PC-9 (cell line): ENCODE measurements around the gene ANKS6.

Source experiments
- CTCF ChIP-seq: fragments of 200-600 bp; sonication (generic); conservative IDR thresholded peaks from 2 replicates; pipeline ENCODE4 v1.6.1; 2017; ENCODE audit warnings: mixed run types, antibody characterized with exemption, mild to moderate bottlenecking, moderate library complexity
- EZH2 ChIP-seq: fragments of 200-600 bp; sonication (generic); IDR thresholded peaks from 2 replicates; pipeline ENCODE4 v1.8.0; 2017; ENCODE audit warnings: antibody characterized with exemption, low read depth

- TF ChIP-seq EZH2 (no peak), CTCF (no peak)
Observed at GRCh38 chr9:98765256-98765655, 31.1 kb downstream of the ANKS6 start.
